CD4-positive, alpha-beta memory T cell (primary cell): ENCODE measurements around the gene DNLZ. TPM values are rescaled to one million over a fixed set of nuclear protein-coding genes. Genes with fewer than 3 reads are reported as not detected.
A peak's percentile ranks its signal among the peaks of the same experiment; 100 is the strongest.

Experiments used
- CTCF ChIA-PET: fragments of 350-600 bp; sonication (Branson Sonifier 250); formaldehyde crosslinking; loops from one replicate; lab custom pipeline; 2021; ENCODE audit warnings: inconsistent platforms; ENCODE audit not compliant: partially characterized antibody; lab: Charles Lee
- POLR2A ChIA-PET: fragments of 350-600 bp; sonication (Branson Sonifier 250); formaldehyde crosslinking; loops from one replicate; lab custom pipeline; 2021; ENCODE audit not compliant: partially characterized antibody; lab: Charles Lee
- DNase-seq, 5 donors: peaks; one replicate each; pipeline versions ENCODE4 v3.0.0 to v3.0.0-alpha.2; 2020 to 2022; ENCODE audit warnings: mixed read lengths in 1 of 5
- H3K27ac ChIP-seq: one replicate; pipeline ENCODE4 v1.7.0; 2013; ENCODE audit warnings: low read depth, low read length
- H3K27me3 ChIP-seq: 2 replicates; pipeline ENCODE4 v1.7.0; 2013; ENCODE audit warnings: mild to moderate bottlenecking, low read length, moderate library complexity; ENCODE audit not compliant: insufficient read depth
- H3K36me3 ChIP-seq: 2 replicates; pipeline ENCODE4 v1.7.0; 2013; ENCODE audit warnings: mild to moderate bottlenecking, low read length, moderate library complexity; ENCODE audit not compliant: insufficient read depth
- H3K4me1 ChIP-seq: 2 replicates; pipeline ENCODE4 v1.7.0; 2013; ENCODE audit warnings: mild to moderate bottlenecking, low read length, moderate library complexity; ENCODE audit not compliant: insufficient read depth
- H3K4me3 ChIP-seq, 2 donors: one replicate each; pipeline ENCODE4 v1.7.0; 2013; ENCODE audit warnings: low read length in 2 of 2, mild to moderate bottlenecking in 1 of 2
- H3K9me3 ChIP-seq, 2 donors: one replicate each; pipeline ENCODE4 v1.7.0; 2013; ENCODE audit warnings: low read length in 2 of 2, control low read depth in 1 of 2; ENCODE audit not compliant: control insufficient read depth in 1 of 2
- H3K27ac Mint-ChIP-seq, 7 donors: one replicate each; pipeline ENCODE4 v1.8.0; 2020 to 2021; ENCODE audit warnings: mixed read lengths in 7 of 7, mild to moderate bottlenecking in 6 of 7, inconsistent platforms in 3 of 7, moderate library complexity in 3 of 7
- H3K27me3 Mint-ChIP-seq, 2 donors: one replicate each; pipeline ENCODE4 v1.8.0; 2020 to 2021; ENCODE audit warnings: mixed read lengths in 2 of 2
- H3K36me3 Mint-ChIP-seq, 2 donors: one replicate each; pipeline ENCODE4 v1.8.0; 2020 to 2021; ENCODE audit warnings: mixed read lengths in 2 of 2, inconsistent platforms in 1 of 2, mild to moderate bottlenecking in 1 of 2
- H3K4me1 Mint-ChIP-seq, 4 donors: one replicate each; pipeline ENCODE4 v1.8.0; 2020 to 2021; ENCODE audit warnings: mixed read lengths in 4 of 4, mild to moderate bottlenecking in 1 of 4
- H3K4me3 Mint-ChIP-seq, 8 donors: one replicate each; pipeline ENCODE4 v1.8.0; 2020 to 2021; ENCODE audit warnings: mixed read lengths in 8 of 8, mild to moderate bottlenecking in 7 of 8, moderate library complexity in 6 of 8, inconsistent platforms in 3 of 8
- H3K9me3 Mint-ChIP-seq, 8 donors: one replicate each; pipeline ENCODE4 v1.8.0; 2020 to 2021; ENCODE audit warnings: mixed read lengths in 8 of 8, mild to moderate bottlenecking in 5 of 8, inconsistent platforms in 3 of 8, moderate library complexity in 1 of 8
- intact Hi-C: fragments of 100-400 bp; cut with micrococcal nuclease; formaldehyde crosslinking; loops from one replicate; pipeline ENCODE4 v1.15.1; 2023
- polyA plus RNA-seq, 2 donors: library from polyadenylated mRNA; unstranded; fragments of 300-500 nt; fragmentation: Illumina TruSeq; gene quantifications; one replicate each; pipeline ENCODE4 v1.2.3, GENCODE V29; 2021
- total RNA-seq, 2 experiments: library from RNA; stranded (reverse); gene quantifications; one replicate each; pipeline ENCODE4 v1.2.3, GENCODE V29; 2021

The DNLZ gene
- total and polyA plus RNA-seq, 4 experiments from 2014 or later = 26.0 to 86.1 (median 51.8) TPM

- peaks cover 0 to 8% (median 3%) of the 10 kb centered on the region in 4 donors for H3K4me1 Mint-ChIP-seq
- no peaks in the 10 kb centered on the region for H3K9me3 Mint-ChIP-seq
- no peak for DNase-seq
- ChIA-PET CTCF (no interaction called here), POLR2A (no interaction called here)
- no peak overlapping the region for H3K27ac ChIP-seq
- H3K27me3 Mint-ChIP-seq = no peaks in the 10 kb centered on the region
- H3K9me3 ChIP-seq = no peaks in the 10 kb centered on the region
- H3K27ac Mint-ChIP-seq = no peak overlapping the region
- H3K4me3 ChIP-seq = no peak overlapping the region
- H3K36me3 ChIP-seq = no peaks in the 10 kb centered on the region
- intact Hi-C loops = no loop called here
- peaks cover 16% of the 10 kb centered on the region for H3K4me1 ChIP-seq
- H3K4me3 Mint-ChIP-seq = peak overlapping the region in 2 of 8 donors; percentile 2 to 58
- H3K27me3 ChIP-seq = no peaks in the 10 kb centered on the region
- H3K36me3 Mint-ChIP-seq = no peaks in the 10 kb centered on the region
Observed at GRCh38 chr9:136329636-136330405, 33.7 kb downstream of the DNLZ start.

GRCh38 chr9:136329211-136329627 lies 34.3 kb downstream of the DNLZ start:
- Mint-ChIP-seq H3K27me3 (no peaks in the 10 kb centered on the region), H3K4me3 (peak overlapping the region in 2 of 8 donors; percentile 2 to 58), H3K9me3 (no peaks in the 10 kb centered on the region), H3K27ac (no peak overlapping the region), H3K36me3 (no peaks in the 10 kb centered on the region), H3K4me1 (peaks cover 0 to 8% (median 3%) of the 10 kb centered on the region in 4 donors)
- H3K27me3 ChIP-seq = no peaks in the 10 kb centered on the region
- DNase-seq = peak in 1 of 5 donors; percentile 11
- H3K4me3 ChIP-seq = no peak overlapping the region
- intact Hi-C loops = no loop called here
- peaks cover 16% of the 10 kb centered on the region for H3K4me1 ChIP-seq
- H3K9me3 ChIP-seq = no peaks in the 10 kb centered on the region
- H3K27ac ChIP-seq = no peak overlapping the region
- ChIA-PET POLR2A (no interaction called here), CTCF (no interaction called here)
- H3K36me3 ChIP-seq = no peaks in the 10 kb centered on the region

- Histone ChIP-seq H3K27me3 (no peaks in the 10 kb centered on the region), H3K4me3 (no peak overlapping the region), H3K36me3 (no peaks in the 10 kb centered on the region), H3K9me3 (no peaks in the 10 kb centered on the region), H3K27ac (no peak overlapping the region), H3K4me1 (peaks cover 16% of the 10 kb centered on the region)
- DNase-seq = peak in 1 of 5 donors; percentile 27
- Mint-ChIP-seq H3K36me3 (no peaks in the 10 kb centered on the region), H3K27ac (peak overlapping the region in 3 of 7 donors; percentile 32 to 87 (median 78)), H3K9me3 (no peaks in the 10 kb centered on the region), H3K4me1 (peaks cover 0 to 8% (median 3%) of the 10 kb centered on the region in 4 donors), H3K27me3 (no peaks in the 10 kb centered on the region), H3K4me3 (peak overlapping the region in 7 of 8 donors; percentile 39 to 73 (median 55))
- ChIA-PET CTCF (no interaction called here), POLR2A (no interaction called here)
- intact Hi-C loops = no loop called here
Observed at GRCh38 chr9:136328622-136329041, 34.9 kb downstream of the DNLZ start.

GRCh38 chr9:136328011-136328621 lies 35.4 kb downstream of the DNLZ start:
- Histone ChIP-seq H3K9me3 (no peaks in the 10 kb centered on the region), H3K27ac (no peak overlapping the region), H3K36me3 (no peaks in the 10 kb centered on the region), H3K27me3 (no peaks in the 10 kb centered on the region), H3K4me1 (peaks cover 16% of the 10 kb centered on the region), H3K4me3 (peak overlapping the region in 1 of 2 donors; percentile 24)
- H3K27me3 Mint-ChIP-seq = no peaks in the 10 kb centered on the region
- intact Hi-C loops = no loop called here
- H3K36me3 Mint-ChIP-seq = no peaks in the 10 kb centered on the region
- CTCF ChIA-PET = interaction anchor here (1.6 kb wide), 1 partner anchor 15 kb away, joined by 4 read pairs; no protein-coding TSS in a partner anchor
- peak in 1 of 5 donors; percentile 25 for DNase-seq
- H3K4me3 Mint-ChIP-seq = peak overlapping the region in 4 of 8 donors; percentile 15 to 67 (median 59)
- no peaks in the 10 kb centered on the region for H3K9me3 Mint-ChIP-seq
- POLR2A ChIA-PET = interaction anchor here (1.0 kb wide), 1 partner anchor 35 kb away, joined by 6 read pairs; the partner anchor contains the start of gene DNLZ
- no peak overlapping the region for H3K27ac Mint-ChIP-seq
- peaks cover 0 to 8% (median 4%) of the 10 kb centered on the region in 4 donors for H3K4me1 Mint-ChIP-seq

GRCh38 chr9:136327304-136327974 lies 36.1 kb downstream of the DNLZ start, which contains the start of gene GPSM1:
Gene GPSM1 (plus strand): TSS chr9:136327539. CDS start chr9:136327696, 157 bp downstream.
- ChIA-PET CTCF (interaction anchor here (1.6 kb wide), 1 partner anchor 15 kb away, joined by 4 read pairs; no protein-coding TSS in a partner anchor), POLR2A (interaction anchor here (1.0 kb wide), 1 partner anchor 36 kb away, joined by 6 read pairs; the partner anchor contains the start of gene DNLZ)
- intact Hi-C loops = loop anchor here (1.0 kb wide), 1 partner anchor 36 kb away; the partner anchor contains the start of gene DNLZ
- Mint-ChIP-seq H3K36me3 (no peaks in the 10 kb centered on the region), H3K4me3 (peak within 1 kb of the TSS; percentile 54 to 83 (median 70)), H3K9me3 (no peaks in the 10 kb centered on the region), H3K27me3 (no peaks in the 10 kb centered on the region), H3K27ac (peak within 1 kb of the TSS in 1 of 7 donors; percentile 71), H3K4me1 (peaks cover 0 to 8% (median 4%) of the 10 kb centered on the region in 4 donors)
- Histone ChIP-seq H3K36me3 (no peaks in the 10 kb centered on the region), H3K4me3 (peak within 1 kb of the TSS in 1 of 2 donors; percentile 24), H3K27me3 (no peaks in the 10 kb centered on the region), H3K4me1 (peaks cover 16% of the 10 kb centered on the region), H3K9me3 (no peaks in the 10 kb centered on the region), H3K27ac (no peak within 1 kb of the TSS)
- peak; percentile 25 to 51 (median 49) for DNase-seq

- Mint-ChIP-seq H3K4me3 (peak overlapping the region; percentile 54 to 83 (median 70)), H3K4me1 (peaks cover 0 to 8% (median 4%) of the 10 kb centered on the region in 4 donors), H3K27ac (peak overlapping the region in 1 of 7 donors; percentile 71), H3K27me3 (no peaks in the 10 kb centered on the region), H3K9me3 (no peaks in the 10 kb centered on the region), H3K36me3 (no peaks in the 10 kb centered on the region)
- POLR2A ChIA-PET = interaction anchor here (1.0 to 1.8 kb wide), 2 partner anchors 36 to 37 kb away, joined by 5 to 6 read pairs; partner anchors contain the start of gene DNLZ
- CTCF ChIA-PET = interaction anchor here (1.6 kb wide), 1 partner anchor 14 kb away, joined by 4 read pairs; no protein-coding TSS in a partner anchor
- no peak overlapping the region for H3K27ac ChIP-seq
- H3K9me3 ChIP-seq = no peaks in the 10 kb centered on the region
- no peaks in the 10 kb centered on the region for H3K36me3 ChIP-seq
- H3K27me3 ChIP-seq = no peaks in the 10 kb centered on the region
- peak in 1 of 5 donors; percentile 8 for DNase-seq
- H3K4me1 ChIP-seq = peaks cover 16% of the 10 kb centered on the region
- intact Hi-C loops = loop anchor here (1.0 kb wide), 1 partner anchor 36 kb away; the partner anchor contains the start of gene DNLZ
- H3K4me3 ChIP-seq = no peak overlapping the region
Observed at GRCh38 chr9:136326761-136327303, 36.7 kb downstream of the DNLZ start.
